ENCODE measurements around the gene CRIP1.

DNA sequence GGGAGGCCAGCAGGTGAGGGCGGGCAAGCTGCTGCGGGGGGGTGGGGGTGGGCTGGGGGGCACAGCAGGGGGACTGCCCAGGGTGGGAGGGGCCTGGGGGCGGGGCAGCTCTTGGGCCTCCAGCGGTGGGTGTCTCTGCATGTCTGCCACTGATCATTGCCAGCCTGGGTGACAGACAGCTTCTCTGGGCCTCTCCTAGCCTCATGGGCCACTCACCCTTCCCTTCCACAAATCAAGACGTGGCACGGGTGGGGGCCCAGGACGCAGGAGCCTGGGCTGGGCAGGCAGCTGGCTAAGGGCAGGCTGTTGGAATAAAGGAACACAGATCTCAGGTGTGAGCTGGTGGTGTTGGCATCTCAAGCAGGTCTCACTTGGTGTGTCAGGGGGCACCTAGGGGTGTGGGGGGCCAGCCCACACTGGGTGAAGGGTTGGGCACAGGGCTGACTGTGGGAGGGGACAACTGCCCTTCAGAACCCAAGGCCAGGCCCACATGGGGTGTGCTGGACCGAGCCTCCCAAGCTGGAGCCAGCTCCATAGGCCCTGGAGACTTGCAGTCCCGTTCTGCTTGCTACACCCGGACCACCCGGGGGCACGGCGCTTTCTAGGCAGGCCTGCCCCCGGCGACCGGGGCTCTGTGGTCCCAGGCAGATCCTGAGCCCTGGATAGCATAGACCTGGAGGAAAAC lies 7.4 kb downstream of the CRIP1 start:
- TF ChIP-seq, protein P1, sequence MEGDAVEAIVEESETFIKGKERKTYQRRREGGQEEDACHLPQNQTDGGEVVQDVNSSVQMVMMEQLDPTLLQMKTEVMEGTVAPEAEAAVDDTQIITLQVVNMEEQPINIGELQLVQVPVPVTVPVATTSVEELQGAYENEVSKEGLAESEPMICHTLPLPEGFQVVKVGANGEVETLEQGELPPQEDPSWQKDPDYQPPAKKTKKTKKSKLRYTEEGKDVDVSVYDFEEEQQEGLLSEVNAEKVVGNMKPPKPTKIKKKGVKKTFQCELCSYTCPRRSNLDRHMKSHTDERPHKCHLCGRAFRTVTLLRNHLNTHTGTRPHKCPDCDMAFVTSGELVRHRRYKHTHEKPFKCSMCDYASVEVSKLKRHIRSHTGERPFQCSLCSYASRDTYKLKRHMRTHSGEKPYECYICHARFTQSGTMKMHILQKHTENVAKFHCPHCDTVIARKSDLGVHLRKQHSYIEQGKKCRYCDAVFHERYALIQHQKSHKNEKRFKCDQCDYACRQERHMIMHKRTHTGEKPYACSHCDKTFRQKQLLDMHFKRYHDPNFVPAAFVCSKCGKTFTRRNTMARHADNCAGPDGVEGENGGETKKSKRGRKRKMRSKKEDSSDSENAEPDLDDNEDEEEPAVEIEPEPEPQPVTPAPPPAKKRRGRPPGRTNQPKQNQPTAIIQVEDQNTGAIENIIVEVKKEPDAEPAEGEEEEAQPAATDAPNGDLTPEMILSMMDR (conservative IDR thresholded peaks at IDR 0.05; ENCODE audit: low read depth, low read length), result no peak
- TF ChIP-seq EZH2 (IDR thresholded peaks at IDR 0.05; ENCODE audit: low read length, unreplicated experiment), result no peak
